ENCODE measurements around the gene SRSF1.

GRCh38 chr17:58052945-58053715, 46.1 kb upstream of the SRSF1 start:
- TF ChIP-seq, protein P1, sequence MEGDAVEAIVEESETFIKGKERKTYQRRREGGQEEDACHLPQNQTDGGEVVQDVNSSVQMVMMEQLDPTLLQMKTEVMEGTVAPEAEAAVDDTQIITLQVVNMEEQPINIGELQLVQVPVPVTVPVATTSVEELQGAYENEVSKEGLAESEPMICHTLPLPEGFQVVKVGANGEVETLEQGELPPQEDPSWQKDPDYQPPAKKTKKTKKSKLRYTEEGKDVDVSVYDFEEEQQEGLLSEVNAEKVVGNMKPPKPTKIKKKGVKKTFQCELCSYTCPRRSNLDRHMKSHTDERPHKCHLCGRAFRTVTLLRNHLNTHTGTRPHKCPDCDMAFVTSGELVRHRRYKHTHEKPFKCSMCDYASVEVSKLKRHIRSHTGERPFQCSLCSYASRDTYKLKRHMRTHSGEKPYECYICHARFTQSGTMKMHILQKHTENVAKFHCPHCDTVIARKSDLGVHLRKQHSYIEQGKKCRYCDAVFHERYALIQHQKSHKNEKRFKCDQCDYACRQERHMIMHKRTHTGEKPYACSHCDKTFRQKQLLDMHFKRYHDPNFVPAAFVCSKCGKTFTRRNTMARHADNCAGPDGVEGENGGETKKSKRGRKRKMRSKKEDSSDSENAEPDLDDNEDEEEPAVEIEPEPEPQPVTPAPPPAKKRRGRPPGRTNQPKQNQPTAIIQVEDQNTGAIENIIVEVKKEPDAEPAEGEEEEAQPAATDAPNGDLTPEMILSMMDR (conservative IDR thresholded peaks at IDR 0.05; ENCODE audit: low read length), result no peak
- TF ChIP-seq EZH2phosphoT487 (IDR thresholded peaks at IDR 0.05; ENCODE audit: borderline replicate concordance, low read depth, low read length), result no peak
